Fibroblast of skin of scalp (primary cell): Measurements from ENCODE around the gene RSRC1.
"Not testable (repeated sequence)": the region's sequence is repeated elsewhere in the genome, so short reads cannot be mapped to it uniquely, and the experiment has no call there.

Experiments
- DNase-seq: peaks from one replicate; pipeline ENCODE4 v3.0.0-alpha.2; 2013

Gene RSRC1

DNA sequence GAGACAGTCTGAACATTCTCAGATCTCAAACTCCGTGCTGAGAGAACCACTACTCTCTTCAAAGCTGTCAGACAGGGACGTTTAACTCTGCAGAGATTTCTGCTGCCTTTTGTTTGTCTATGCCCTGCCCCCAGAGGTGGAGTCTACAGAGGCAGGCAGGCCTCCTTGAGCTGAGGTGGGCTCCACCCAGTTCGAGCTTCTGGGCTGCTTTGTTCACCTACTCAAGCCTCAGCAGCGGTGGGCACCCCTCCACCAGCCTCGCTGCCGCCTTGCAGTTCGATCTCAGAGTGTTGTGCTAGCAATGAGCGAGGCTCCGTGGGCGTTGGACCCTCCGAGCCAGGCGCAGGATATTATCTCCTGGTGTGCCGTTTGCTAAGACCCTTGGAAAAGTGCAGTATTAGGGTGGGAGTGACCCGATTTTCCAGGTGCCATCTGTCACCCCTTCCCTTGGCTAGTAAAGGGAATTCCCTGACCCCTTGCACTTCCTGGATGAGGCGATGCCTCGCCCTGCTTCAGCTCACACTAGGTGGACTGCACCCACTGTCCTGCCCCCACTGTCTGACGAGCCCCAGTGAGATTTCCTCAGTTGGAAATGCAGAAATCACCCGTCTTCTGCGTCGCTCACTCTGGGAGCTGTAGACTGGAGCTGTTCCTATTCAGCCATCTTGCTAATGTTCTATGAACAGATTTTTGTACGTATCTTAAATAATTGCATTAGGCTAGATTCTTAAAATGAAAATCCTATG is 220.0 kb downstream of the RSRC1 start:
- DNase-seq, result not testable (repeated sequence)

DNA sequence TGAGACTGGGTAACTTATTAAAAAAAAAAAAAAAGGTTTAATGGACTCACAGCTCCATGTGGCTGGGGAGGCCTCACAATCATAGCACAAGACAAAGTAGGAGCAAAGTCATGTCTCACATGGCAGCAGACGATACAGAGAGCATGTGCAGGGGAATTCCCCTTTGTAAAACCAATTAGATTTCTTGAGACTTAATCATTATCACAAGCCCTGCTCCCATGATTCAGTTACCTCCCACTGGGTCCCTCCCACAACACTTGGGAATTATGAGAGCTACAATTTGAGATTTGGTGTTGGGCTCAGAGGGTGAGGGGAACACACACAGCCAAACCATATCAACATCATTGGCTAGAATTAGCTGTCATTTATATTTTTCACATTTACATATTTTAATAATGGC is 221.0 kb downstream of the RSRC1 start:
- peak; percentile 60 for DNase-seq

DNA sequence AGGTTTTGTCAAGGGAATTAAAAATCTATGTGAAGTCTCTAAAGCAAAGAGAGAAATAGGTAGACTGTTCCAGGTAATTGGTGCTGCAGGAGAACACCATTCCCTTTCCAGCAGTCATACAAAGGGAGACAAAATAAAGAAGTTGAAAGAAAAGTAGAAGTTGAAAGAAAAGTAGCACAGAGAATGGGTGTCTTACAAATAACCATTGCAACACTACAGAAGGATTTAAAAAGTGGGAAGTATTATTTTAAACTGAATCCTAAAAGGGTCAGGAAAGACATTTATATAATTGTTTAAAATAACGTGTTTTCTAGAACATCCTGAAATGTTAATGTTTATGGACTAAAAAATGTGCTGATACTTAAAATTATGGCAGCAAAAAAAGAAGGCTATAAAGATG is 223.8 kb downstream of the RSRC1 start:
- no peak for DNase-seq

DNA sequence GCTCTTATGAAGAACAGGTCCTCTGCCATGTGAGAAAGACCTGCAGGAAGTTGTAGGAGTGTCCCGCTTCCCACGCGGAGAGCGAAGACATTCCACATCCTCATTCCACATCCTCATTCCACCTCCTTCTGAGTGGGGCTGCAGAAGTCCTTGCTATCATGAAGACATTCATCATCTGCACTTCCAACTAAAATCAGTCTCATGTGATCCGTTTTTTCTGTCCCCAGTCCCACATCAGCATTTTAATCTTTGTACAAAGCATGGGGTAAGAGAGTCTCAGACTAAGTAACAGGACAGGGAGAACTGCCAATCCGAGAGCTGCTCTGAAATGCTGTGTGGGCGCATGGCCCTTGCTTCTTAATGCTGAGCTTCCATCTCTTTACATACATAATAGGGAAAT is 227.2 kb downstream of the RSRC1 start:
- DNase-seq, result no peak

DNA sequence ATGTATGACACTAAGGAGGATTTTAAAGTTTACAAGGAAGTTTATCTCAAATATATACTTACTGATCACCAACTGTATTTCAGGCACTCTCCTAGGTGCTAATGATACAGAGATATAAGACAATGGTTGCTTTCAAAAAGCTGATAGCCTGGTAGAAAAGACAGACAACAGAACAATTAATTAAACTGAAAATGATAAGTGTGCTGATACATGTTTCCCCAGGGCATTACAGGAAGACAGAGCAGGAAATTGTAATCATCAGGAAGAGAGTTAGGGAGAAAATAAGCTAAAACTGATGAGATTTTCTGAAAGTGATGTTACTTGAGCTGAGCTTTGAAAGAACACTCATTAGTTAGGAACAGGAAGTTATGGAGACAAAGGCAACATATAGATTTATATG is 229.7 kb downstream of the RSRC1 start:
- no peak for DNase-seq

DNA sequence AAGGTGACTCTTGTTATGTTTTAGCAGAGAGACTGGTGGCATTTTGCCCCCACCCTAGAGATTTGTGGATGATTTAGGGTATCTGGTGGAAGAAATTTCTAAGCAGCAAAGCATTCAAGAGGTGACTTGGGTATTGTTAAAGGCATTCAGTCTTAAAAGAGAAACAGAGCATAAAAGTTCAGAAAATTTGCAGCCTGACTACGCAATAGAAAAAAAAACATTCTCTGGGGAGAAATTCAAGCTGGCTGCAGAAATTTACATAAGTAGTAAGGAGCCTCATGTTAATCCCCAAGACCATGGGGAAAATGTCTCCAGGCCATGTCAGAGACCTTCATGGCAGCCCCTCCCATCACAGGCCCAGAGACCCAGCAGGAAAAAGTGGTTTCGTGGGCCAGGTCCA is 231.1 kb downstream of the RSRC1 start:
- DNase-seq, result not testable (repeated sequence)

DNA sequence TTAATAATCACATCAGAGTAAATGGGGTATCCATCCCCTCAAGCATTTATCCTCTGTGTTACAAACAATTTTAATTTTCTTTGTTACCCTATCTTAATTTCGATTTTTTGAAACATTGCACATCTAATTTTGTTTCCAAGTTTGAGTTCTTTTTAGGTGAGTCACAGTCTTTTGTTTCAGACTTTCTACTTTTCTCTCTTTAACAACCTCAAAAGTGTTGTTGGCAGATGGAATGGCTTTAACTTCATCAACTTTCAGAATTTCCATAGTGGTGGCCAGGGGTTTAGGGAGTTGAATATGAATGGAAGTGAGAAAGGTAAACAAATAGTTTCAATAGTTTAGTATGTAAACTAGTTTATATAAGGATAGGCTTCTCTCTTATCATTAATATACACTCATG is 238.1 kb downstream of the RSRC1 start:
- peak; percentile 13 for DNase-seq

DNA sequence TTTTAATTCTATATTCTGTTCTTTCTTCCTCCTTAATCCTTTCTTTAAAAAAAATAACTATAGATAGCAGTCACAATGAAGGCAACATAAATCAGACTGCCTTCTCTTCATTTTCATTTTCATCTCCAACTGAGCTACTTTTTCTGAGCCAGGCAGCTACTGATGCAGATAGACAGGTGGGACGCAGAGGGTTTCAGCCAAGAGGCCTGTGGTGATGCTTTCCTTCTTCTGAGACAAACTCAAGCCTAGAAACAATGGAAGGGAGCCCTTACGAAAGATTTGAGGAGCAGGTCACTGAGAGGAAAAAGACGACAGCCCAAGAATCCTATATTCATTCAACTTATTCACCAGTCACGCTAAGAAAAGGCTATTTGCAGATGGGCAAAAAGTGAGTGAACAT is 241.1 kb downstream of the RSRC1 start:
- DNase-seq, result no peak

DNA sequence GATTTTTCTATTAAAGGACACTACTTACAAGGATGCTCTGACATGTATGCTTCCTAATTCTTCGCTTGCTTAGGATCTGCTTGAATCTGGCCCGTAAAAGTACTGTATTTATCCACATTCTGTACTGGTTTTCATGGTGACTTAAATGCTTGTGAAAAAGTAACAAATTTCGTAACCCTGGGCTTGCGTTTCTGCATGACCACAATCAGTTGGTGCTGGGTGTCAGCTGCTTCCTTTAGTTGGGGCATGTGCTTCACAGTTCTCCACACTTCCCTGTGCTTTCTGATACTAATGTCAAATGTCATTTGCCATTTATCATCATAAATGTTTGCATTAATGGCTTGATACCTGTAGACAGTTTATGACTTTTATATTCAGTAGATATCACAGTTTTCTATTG is 242.7 kb downstream of the RSRC1 start:
- DNase-seq, result no peak

DNA sequence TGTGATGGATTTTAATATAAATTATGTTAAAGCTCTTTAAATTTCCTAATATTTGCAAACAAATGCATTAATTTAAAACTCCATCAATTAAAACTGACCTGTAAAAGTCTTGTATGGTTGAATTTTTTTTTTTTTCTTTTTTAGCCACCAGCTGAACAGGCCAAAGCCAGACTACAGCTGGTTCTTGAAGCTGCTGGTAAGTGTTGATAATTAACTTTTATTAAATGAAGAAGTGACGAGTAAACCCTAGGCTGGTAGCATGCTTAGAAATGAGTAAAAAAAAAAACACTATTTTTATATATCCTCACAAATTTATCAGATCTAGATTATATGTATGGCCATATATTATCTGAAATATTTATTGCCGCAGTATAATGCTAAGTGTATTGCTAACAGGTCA is 244.8 kb downstream of the RSRC1 start:
- no peak for DNase-seq

DNA sequence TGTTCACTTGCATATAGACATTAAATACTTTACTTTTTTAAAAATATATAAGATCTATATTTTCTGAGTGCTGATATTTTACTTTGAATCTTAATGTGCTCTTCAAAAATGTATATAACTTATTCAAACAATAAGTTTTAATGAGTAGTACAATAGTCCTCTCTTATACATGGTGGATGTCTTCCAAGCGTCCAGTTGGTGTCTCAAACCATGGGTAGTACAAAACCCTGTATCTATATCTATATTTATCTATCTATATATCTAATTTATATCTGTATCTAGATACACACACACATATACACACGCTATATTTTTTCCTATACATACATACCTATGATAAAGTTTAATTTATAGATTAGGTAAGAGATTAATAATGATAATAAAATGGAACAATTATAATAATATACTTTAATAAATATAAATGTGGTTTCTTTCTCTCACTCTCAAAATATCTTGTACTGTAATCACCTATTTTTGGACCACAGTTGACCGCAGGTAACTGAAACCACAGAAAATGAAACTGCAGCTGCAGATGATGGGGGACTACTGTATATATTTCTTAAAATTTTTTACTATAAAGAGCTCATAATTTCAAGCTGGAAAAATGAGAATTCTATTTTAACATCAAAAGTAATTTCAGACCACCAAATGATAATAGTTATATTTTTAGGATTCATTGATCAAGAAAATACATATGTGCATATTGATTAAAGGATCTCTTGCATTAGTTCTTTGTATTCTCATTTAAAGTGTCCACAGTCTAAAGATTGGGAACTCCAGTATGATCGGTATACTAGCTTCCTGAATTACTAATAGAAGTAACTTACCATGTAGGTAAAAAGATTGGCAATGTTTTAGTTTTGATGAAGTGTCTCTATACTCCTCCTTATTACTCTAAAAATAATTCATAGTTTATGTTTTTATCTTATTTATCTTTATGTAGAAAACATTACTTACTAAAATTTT is 246.0 kb downstream of the RSRC1 start:
- no peak for DNase-seq

DNA sequence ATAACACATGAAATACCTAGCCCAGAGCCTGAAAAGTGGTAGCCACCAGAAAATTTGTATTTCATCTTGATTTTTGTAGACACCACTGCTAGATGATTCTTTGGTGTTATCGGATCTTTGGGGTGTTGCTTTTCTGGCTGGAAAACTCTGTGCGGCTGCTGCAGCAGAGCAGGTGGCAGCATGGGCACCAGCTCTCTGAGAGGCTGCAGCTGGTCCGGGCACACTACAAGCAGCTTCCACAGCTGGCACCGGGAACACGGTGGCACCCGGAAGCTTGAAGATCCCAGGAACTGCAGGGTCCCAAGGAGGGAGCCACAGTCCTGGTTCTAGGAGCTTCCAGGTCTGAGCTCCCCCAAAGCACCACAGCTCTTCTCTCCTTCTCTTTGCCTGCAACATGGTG is 249.4 kb downstream of the RSRC1 start:
- no peak for DNase-seq

DNA sequence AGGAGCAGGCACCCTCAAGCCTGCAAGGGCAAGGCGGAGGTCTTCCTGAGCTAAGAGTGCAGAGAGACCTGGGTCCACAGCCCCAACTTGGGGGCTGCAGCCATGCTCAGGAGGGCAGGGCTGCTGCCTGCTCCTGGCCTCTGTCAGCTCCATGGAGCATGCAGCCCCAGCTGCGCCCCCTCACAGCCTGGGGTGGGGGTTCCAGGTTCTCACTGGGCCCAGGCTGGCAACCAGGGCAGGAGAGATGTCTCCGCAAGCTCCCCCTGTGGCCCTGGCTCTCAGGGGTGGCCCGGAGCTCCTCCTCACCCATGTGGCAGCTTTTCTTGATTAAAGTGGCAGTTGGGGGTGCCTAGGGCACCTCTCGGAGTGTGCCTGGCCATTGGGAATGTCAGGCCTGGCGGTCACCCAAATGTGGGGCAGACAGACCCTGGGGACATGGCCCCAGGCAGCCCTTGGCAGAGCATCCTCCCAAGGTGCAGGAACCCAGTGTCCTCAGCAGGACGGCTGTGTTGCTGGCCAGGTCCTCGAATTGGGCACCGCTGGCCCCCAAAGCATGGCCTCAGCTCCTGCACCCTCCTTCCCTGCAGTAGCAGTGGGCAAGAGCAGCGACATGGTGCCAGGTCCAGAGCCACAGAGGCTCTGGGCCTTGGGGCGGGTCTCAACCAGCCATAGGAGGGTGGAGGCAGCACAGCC is 251.0 kb downstream of the RSRC1 start:
- no peak for DNase-seq

DNA sequence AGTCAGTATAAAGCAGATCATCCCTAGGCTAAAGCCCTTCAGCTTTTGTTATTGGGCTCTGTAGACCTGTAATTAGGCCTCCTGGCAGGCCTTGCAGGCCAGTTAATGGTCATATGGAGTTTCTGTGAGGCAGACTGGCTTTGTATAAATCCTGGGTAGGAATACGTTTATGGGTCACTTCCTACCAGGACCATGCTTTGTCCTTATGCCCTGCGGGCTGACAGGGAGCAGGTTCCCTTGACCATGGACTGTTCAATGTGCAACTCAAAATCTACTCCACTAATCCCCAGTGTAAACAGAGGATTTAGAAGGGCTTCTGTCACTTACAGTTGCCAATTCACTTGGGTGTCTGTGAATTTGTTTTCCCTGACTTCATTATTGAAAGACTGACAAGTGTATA is 258.4 kb downstream of the RSRC1 start:
- DNase-seq, result no peak

DNA sequence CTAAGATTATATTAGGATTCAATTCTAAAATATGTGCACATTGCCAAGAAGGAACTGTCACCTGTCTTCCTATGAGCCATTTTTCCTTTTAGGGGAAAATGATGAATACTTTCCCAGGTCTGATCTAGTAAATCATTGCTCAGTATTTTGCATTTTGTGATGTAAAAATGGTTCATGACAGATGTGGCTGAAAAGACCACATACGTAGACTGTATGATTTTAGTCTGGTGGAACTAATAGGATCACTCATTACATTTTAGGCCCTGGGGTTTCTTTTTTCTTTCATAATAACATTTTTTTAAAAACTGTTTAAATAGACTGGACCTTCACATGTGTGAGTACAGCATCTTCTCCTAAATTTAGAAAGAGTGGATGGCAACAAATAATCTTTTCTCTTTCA is 259.4 kb downstream of the RSRC1 start:
- no peak for DNase-seq

DNA sequence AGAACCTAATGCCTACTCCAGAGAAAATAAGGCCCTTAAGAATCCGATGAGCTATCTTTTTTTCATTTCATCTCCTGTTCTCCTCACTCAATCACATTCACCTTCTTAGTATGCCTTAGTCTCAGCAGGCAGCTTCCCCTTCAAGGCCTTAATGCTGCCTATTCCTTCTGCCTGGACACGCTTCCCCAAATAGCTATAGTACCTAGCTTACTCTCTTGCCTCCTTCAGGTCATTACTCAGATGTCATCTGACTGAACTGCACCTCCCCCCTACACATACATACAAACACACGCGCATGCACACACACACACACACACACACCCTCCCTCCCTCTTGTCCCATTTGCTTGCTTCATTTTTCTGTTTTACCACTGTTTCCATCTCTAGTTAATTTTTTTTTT is 269.6 kb downstream of the RSRC1 start:
- no peak for DNase-seq

DNA sequence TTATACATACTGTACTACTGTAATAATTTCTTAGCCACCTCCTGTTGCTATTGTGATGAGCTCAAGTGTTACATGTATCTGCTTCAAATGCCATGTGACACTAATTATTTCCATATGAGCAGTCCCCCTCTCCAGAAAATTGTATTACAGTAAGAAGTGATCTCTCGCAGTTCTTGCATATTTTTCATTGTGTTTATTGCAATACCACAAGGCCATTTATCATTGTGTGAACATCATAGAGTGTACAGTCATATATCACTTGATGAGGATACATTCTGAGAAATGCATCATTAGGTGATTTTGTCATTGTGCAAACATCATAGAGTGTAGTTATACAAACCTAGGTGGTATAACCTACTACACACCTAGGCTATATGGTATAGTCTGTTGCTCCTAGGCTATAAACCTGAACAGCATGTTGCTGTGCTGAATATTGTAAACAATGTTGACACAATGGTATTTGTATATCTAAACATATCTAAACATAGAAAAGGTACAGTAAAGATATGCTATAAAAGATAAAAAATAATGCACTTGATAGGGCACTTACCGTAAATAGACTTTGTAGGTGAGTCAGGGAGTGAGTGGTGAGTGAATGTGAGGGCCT is 271.5 kb downstream of the RSRC1 start:
- DNase-seq, result peak; percentile 55

DNA sequence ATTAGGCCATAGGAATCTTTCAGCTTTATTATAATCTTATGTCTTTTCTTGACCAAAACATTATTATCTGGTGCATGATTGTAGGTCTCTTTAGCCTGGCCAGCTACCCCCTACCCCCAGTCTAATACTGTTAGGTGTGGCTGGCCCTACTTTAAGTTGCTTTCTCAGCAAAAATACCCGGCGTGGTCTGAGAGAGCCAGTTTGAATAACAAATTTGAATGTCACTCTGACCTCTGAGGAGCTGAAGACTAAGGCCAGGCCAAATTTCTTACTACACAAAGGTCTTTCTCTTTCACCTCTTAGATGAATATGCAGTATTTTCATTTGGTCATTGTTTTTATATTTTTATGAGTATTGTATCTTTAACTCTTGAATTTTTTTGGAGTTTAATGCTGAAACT is 272.6 kb downstream of the RSRC1 start:
- no peak for DNase-seq

DNA sequence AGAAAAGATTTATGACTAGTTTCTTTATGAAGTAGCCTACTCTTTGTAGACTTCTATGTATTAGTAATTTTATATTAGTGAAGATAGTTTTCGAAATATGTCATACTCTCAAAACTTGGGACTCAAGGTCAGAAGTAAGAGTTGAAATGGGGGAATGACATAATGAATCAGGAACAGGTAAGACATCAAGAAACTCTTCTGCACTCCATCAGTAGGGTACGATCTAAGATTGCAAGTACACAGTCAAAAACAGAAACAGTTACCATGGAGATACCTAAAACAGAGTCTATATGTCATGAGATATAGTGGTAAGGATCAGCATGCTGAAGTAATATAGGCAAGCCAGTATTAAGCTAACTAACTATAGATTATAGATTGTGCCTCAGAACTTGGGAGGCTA is 274.1 kb downstream of the RSRC1 start:
- no peak for DNase-seq

DNA sequence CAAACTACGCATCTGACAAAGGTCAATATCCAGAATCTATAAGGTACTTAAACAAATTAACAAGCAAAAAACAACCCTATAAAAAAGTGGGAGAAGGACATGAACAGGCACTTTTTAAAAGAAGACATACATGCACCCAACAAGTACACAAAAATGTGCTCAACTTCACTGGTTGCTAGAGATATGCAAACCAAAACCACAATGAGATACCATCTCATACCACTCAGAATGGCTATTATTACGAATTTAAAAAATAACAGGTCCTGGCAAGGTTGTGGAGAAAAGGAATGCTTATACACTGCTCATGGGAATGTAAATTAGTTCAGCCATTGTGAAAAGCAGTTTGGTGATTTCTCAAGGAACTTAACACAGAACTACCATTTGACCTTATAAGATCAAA is 285.5 kb downstream of the RSRC1 start:
- peak; percentile 16 for DNase-seq

DNA sequence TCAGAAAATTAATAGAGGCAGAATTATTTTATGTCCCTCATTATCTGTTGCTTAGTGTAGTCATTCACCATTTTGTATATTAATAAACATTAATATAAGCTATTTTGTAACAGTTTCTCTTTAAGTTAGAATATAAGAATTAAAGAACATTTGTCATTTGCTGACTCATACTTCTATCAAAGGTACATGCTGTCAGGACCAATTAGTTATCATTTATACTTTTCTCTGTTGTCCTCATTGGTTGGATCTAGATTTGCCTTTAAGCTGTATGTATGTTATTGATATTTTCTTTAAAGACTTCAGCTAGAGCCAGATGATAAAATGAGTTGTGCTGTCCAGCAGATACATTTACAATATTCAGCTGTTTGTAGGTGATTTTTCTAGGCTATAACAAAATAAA is 292.7 kb downstream of the RSRC1 start:
- DNase-seq, result no peak

DNA sequence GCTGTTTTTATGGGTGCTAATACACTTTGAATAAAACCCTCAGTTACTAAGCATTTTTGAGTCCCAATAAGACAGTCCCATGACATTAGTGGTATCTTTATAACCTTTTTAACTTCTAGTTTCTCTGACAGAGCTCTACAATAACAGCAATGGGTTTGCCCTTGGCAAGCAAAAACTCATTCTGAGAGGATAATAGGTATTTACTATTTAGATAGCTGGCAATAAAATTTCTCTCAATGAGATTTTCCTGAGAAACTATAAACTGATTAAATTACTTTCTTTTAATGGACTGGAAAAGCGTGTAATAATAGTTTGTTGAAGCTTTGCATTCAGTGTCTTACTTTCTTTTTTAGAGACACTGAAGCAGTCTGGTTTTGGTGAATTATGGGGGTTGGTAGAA is 293.1 kb downstream of the RSRC1 start:
- no peak for DNase-seq

DNA sequence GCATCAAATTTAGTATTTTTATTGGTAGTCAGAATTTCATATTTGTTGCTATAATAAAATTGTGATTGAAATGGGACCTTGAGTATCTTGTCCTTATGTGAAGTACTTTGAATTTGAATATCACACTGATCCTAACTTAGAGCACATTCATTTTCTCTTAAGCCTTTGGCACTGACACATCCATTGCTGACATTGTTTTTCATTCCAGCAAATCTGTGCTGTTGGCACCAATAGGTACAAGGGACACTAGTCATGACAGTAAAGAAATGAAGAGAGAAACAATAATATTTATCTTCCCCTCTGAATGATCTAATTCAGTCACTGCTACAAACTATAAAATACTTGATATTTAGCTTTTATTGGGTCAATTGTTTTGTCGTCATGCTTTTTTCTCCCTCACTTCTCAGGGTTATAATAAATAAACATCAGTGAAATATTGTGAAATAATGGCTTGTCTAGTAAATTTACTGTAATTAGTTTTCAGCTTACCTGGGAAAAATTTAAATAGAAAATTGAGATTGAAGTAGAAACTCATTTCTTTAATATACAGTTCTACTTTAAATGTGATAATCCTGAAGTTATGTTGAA is 294.3 kb downstream of the RSRC1 start:
- DNase-seq, result no peak
